ENCODE measurements around the gene RHOT1.
"Not testable (repeated sequence)": the region's sequence is repeated elsewhere in the genome, so short reads cannot be mapped to it uniquely, and the experiment has no call there.

Gene RHOT1

GRCh38 chr17:32152130-32152529, 9.8 kb downstream of the RHOT1 start:
- ATAC-seq (replicated peaks; ENCODE audit: extremely low read depth, poor library complexity, severe bottlenecking) (no peak), DNase-seq (ENCODE audit: low spot score in 2 of 2) (no peak)
- H3K27ac Mint-ChIP-seq (ENCODE audit: low read depth) = no peak overlapping the region

DNA sequence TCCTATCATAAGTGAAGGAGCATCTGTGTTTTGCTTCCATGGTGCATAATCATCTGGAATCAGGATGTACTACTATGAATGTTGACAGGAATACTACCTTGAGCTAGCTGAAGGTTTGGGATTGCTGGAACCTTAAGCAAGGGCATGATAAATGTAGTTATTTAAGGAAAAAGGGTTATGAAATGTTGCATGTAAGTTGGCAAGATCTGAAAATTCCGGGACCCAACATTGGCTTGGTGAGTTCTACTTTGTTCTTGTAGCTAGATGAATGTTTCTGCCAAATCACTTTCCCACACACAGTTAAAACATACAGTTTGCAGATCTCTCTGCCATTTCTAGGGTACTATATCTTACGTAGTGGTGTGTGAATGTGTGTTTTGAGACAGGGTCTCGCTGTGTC, 13.6 kb downstream of the RHOT1 start:
- peaks cover 28% of the 10 kb centered on the region for H3K36me3 Mint-ChIP-seq (ENCODE audit: insufficient read depth)
- DNase-seq (ENCODE audit: low spot score in 2 of 2) (no peak), ATAC-seq (replicated peaks; ENCODE audit: extremely low read depth, poor library complexity, severe bottlenecking) (no peak)
- no peak overlapping the region for H3K4me3 Mint-ChIP-seq
- peaks cover 18% of the 10 kb centered on the region for H3K4me1 Mint-ChIP-seq
- no peaks in the 10 kb centered on the region for H3K27me3 Mint-ChIP-seq
- H3K27ac Mint-ChIP-seq (ENCODE audit: low read depth) = no peak overlapping the region
- no peaks in the 10 kb centered on the region for H3K9me3 Mint-ChIP-seq

More at GRCh38 chr17:32152130-32152529, 9.8 kb downstream of the RHOT1 start:
- peaks cover 35% of the 10 kb centered on the region for H3K4me1 Mint-ChIP-seq
- no peak overlapping the region for H3K4me3 Mint-ChIP-seq
- peaks cover 29% of the 10 kb centered on the region for H3K36me3 Mint-ChIP-seq (ENCODE audit: insufficient read depth)
- no peaks in the 10 kb centered on the region for H3K27me3 Mint-ChIP-seq
- no peaks in the 10 kb centered on the region for H3K9me3 Mint-ChIP-seq

GRCh38 chr17:32156656-32157055, 14.4 kb downstream of the RHOT1 start:
- Mint-ChIP-seq H3K4me1 (peaks cover 17% of the 10 kb centered on the region), H3K27me3 (no peaks in the 10 kb centered on the region), H3K36me3 (ENCODE audit: insufficient read depth) (peaks cover 28% of the 10 kb centered on the region), H3K4me3 (no peak overlapping the region), H3K9me3 (no peaks in the 10 kb centered on the region), H3K27ac (ENCODE audit: low read depth) (no peak overlapping the region)
- no peak for DNase-seq (ENCODE audit: low spot score in 2 of 2)
- no peak for ATAC-seq (replicated peaks; ENCODE audit: extremely low read depth, poor library complexity, severe bottlenecking)

- H3K36me3 Mint-ChIP-seq (ENCODE audit: insufficient read depth) = peaks cover 28% of the 10 kb centered on the region
These were observed 14.9 kb downstream of the RHOT1 start for GRCh38 chr17:32157225-32157624.

DNA sequence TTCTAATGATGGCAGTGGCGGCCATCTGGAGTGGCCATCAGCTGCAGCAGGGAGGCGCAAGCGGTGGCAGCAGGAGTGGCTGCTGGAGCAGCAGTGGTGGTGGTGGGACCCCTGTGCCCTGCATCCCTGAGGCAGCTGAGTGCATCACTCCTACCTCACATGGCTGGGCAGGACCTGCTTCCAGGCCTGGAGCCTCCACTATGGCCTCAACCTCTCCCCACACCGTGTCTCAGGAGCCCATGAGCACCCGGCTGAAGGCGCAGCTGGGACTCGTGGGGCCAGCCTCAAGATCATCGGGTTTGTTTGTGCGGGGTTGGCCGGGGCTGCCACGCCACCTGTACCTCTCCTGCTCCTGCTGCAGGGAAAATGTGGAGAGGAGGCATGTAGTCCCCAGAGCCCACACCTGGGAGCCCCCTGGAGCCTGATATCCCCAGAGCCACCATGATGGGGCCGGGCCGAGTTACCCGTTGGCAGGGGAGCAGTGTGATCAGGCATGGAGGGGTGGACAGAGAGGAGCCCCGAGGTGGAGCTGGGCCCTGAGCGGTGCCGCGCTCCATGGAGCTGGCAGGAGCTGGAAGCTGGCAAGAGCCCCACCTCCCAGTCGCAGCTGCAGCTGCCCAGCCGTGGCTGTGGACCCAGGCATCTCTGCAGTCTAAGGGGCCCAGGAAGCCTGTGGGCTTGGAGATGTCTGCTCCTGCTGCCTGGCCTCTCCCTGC, 16.7 kb downstream of the RHOT1 start:
- peaks cover 14% of the 10 kb centered on the region for H3K36me3 Mint-ChIP-seq (ENCODE audit: insufficient read depth)
- no peaks in the 10 kb centered on the region for H3K9me3 Mint-ChIP-seq
- no peak overlapping the region for H3K4me3 Mint-ChIP-seq
- no peak overlapping the region for H3K27ac Mint-ChIP-seq (ENCODE audit: low read depth)
- no peaks in the 10 kb centered on the region for H3K27me3 Mint-ChIP-seq
- DNase-seq (ENCODE audit: low spot score in 2 of 2) (no peak), ATAC-seq (replicated peaks; ENCODE audit: extremely low read depth, poor library complexity, severe bottlenecking) (no peak)
- H3K4me1 Mint-ChIP-seq = peaks cover 6% of the 10 kb centered on the region

More at GRCh38 chr17:32157225-32157624, 14.9 kb downstream of the RHOT1 start:
- DNase-seq (ENCODE audit: low spot score in 2 of 2) (no peak), ATAC-seq (replicated peaks; ENCODE audit: extremely low read depth, poor library complexity, severe bottlenecking) (no peak)
- peaks cover 17% of the 10 kb centered on the region for H3K4me1 Mint-ChIP-seq
- H3K9me3 Mint-ChIP-seq = no peaks in the 10 kb centered on the region
- no peaks in the 10 kb centered on the region for H3K27me3 Mint-ChIP-seq
- H3K4me3 Mint-ChIP-seq = no peak overlapping the region
- no peak overlapping the region for H3K27ac Mint-ChIP-seq (ENCODE audit: low read depth)

DNA sequence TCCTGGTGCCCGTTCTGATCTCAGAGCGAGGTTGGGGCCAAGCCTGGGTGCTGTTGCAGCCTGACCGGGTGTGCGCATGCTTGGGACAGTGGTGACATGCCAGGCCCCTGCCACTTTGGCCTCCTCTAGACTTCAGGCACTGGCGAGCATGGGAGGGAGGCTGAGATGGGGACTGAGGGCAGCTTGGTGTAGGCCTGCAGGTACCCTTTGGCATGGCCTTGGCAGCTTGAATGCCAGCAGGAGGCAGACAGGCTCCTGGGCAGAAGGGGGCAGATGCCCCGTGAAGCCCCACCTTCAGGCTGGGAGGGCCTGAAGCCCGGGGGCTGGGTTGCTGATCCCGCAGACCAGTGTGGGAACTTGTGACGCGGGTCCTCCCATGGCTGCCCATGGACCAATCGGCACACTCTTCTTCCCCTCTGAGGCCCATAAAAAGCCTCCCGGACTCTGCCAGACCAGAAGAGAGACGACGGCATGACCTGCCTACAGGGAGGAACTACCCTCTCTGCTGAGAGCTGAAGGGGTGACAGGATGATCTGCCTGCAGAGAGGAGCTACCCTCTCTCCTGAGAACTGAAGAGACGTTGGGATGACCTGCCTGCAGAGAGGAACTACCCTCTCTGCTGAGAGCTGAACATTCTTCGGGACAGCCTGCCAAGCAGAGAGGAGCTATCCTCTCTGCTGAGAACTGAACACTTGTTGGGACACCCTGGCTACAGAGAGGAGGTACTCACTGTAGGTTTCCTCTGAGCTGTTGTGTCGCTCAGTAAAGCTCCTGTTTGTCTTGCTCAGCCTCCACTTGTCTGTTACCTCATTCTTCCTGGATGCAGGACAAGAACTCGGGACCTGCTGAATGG, 17.5 kb downstream of the RHOT1 start:
- ATAC-seq (replicated peaks; ENCODE audit: extremely low read depth, poor library complexity, severe bottlenecking) (no peak), DNase-seq (ENCODE audit: low spot score in 2 of 2) (no peak)
- Mint-ChIP-seq H3K9me3 (no peaks in the 10 kb centered on the region), H3K27me3 (no peaks in the 10 kb centered on the region), H3K4me1 (peaks cover 6% of the 10 kb centered on the region), H3K27ac (ENCODE audit: low read depth) (no peak overlapping the region), H3K36me3 (ENCODE audit: insufficient read depth) (peaks cover 12% of the 10 kb centered on the region), H3K4me3 (no peak overlapping the region)

DNA sequence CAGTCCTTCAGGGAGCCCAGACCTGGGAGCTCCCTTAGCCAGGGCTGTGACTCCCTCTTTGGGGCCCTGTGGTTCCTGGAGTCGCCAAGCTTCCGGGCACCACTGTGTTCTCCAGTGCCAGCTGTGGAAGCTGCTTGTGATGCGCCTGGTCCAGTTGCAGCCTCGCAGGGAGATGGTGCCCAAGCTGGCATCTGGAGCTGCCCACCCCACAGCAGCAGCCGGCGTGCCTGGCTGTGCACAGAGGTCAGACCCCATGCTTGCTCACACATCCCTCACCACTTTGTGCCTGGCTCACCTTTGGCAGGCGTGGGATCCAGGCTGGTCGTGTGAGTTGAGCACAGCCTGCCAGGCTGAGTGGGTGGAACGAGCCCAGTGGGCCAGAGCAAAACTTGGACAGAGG, 18.2 kb downstream of the RHOT1 start:
- ATAC-seq (replicated peaks; ENCODE audit: extremely low read depth, poor library complexity, severe bottlenecking) (no peak), DNase-seq (ENCODE audit: low spot score in 2 of 2) (no peak)
- Mint-ChIP-seq H3K9me3 (no peaks in the 10 kb centered on the region), H3K4me3 (no peak overlapping the region), H3K4me1 (peaks cover 6% of the 10 kb centered on the region), H3K36me3 (ENCODE audit: insufficient read depth) (peaks cover 8% of the 10 kb centered on the region), H3K27ac (ENCODE audit: low read depth) (no peak overlapping the region), H3K27me3 (no peaks in the 10 kb centered on the region)

GRCh38 chr17:32161029-32161428, 18.7 kb downstream of the RHOT1 start:
- Mint-ChIP-seq H3K27me3 (no peaks in the 10 kb centered on the region), H3K4me3 (no peak overlapping the region), H3K4me1 (peaks cover 6% of the 10 kb centered on the region), H3K36me3 (ENCODE audit: insufficient read depth) (peaks cover 6% of the 10 kb centered on the region), H3K27ac (ENCODE audit: low read depth) (no peak overlapping the region), H3K9me3 (no peaks in the 10 kb centered on the region)
- ATAC-seq (replicated peaks; ENCODE audit: extremely low read depth, poor library complexity, severe bottlenecking) (no peak), DNase-seq (ENCODE audit: low spot score in 2 of 2) (no peak)

DNA sequence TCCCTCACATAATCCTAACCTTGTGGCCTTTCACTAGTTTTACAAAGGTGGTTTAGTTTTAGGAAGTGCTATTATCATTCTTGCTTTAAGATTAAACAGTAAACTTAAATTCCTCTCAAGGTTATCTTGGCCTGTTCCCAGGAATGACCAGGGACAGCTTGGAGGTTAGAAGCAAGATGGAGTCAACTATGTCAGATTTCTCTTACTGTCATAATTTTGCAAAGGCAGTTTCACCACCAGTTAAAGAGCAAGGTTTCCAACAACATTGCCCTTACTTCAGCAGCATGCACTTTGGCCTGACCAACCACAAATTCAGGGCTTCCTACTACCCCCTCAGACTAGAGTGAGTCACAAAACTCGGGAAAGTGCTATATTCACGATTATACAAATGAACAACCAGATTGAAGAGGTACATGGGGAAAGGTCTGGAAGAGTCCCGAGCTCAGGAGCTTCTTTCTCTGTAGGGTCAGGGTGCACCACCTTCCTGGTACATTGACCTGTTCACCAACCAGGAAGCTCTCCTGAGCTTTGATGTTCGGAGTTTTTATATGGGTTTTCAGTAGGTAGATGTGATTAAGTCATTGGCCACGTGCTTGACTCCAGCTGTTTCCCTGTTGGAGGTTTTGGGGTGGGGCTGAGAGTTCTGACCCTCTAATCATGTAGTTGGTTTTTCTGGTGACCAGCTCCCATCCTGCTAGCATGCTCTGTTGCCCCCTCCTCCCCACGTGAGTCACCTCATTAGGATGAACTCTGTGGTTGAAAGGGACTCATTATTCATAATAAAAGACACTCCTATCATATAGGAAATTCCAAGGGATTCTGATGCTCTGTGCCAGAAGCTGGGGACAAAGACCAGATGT, 19.4 kb downstream of the RHOT1 start:
- no peak for DNase-seq (ENCODE audit: low spot score in 2 of 2)

DNA sequence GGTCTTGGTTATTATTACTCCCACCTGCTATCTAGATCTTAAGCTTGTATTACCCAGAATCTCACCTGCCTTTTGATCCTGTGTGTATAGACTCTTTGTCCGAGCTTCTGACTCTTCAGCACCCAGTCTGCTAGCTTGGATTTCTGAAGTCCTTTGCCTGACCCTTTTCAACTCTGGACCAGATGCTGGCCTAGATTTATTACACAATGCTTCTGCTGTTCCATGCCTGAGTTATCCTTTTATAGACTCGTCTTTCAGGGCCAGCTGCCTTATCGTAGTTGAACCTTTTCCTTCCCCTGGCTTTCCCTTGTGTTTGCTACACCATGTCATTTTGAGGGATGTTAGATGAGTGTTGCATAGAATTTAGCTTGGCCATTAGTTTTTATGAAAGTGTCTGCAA, 32.6 kb downstream of the RHOT1 start:
- H3K4me3 Mint-ChIP-seq = no peak overlapping the region
- DNase-seq (ENCODE audit: low spot score in 2 of 2) (no peak), ATAC-seq (replicated peaks; ENCODE audit: extremely low read depth, poor library complexity, severe bottlenecking) (no peak)
- no peaks in the 10 kb centered on the region for H3K4me1 Mint-ChIP-seq
- H3K27me3 Mint-ChIP-seq = no peaks in the 10 kb centered on the region
- no peak overlapping the region for H3K27ac Mint-ChIP-seq (ENCODE audit: low read depth)
- H3K9me3 Mint-ChIP-seq = no peaks in the 10 kb centered on the region
- peaks cover 32% of the 10 kb centered on the region for H3K36me3 Mint-ChIP-seq (ENCODE audit: insufficient read depth)

More for the DNA sequence above, 19.4 kb downstream of the RHOT1 start:
- Mint-ChIP-seq H3K4me1 (peaks cover 6% of the 10 kb centered on the region), H3K36me3 (ENCODE audit: insufficient read depth) (peaks cover 6% of the 10 kb centered on the region), H3K27me3 (no peaks in the 10 kb centered on the region), H3K4me3 (no peak overlapping the region), H3K9me3 (no peaks in the 10 kb centered on the region), H3K27ac (ENCODE audit: low read depth) (no peak overlapping the region)
- ATAC-seq (replicated peaks; ENCODE audit: extremely low read depth, poor library complexity, severe bottlenecking) = no peak

GRCh38 chr17:32178679-32179078, 36.4 kb downstream of the RHOT1 start:
- peaks cover 37% of the 10 kb centered on the region for H3K36me3 Mint-ChIP-seq (ENCODE audit: insufficient read depth)
- not testable (repeated sequence) for H3K4me3 Mint-ChIP-seq; H3K9me3 Mint-ChIP-seq; H3K27ac Mint-ChIP-seq (ENCODE audit: low read depth); ATAC-seq (replicated peaks; ENCODE audit: extremely low read depth, poor library complexity, severe bottlenecking); DNase-seq (ENCODE audit: low spot score in 2 of 2); H3K27me3 Mint-ChIP-seq; H3K4me1 Mint-ChIP-seq

DNA sequence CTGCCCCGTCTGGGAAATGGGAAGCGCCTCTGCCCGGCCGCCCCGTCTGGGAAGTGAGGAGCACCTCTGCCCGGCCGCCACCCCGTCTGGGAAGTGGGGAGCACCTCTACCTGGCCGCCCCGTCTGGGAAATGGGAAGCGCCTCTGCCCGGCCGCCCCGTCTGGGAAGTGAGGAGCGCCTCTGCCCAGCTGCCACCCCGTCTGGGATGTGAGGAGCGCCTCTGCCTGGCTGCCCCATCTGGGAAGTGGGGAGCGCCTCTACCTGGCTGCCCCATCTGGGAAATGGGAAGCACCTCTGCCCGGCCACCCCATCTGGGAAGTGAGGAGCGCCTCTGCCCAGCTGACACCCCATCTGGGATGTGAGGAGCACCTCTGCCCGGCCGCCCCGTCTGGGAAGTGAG, 36.8 kb downstream of the RHOT1 start:
- peaks cover 37% of the 10 kb centered on the region for H3K36me3 Mint-ChIP-seq (ENCODE audit: insufficient read depth)
- not testable (repeated sequence) for H3K27me3 Mint-ChIP-seq; H3K4me1 Mint-ChIP-seq; H3K27ac Mint-ChIP-seq (ENCODE audit: low read depth); ATAC-seq (replicated peaks; ENCODE audit: extremely low read depth, poor library complexity, severe bottlenecking); DNase-seq (ENCODE audit: low spot score in 2 of 2); H3K4me3 Mint-ChIP-seq; H3K9me3 Mint-ChIP-seq
